Measurements from ENCODE around the gene CRELD2.

GRCh38 chr22:49956914-49957825, 38.7 kb downstream of the CRELD2 start:
- TF ChIP-seq POLR2A (IDR thresholded peaks at IDR 0.05) (no peak), CTCF (IDR thresholded peaks at IDR 0.05) (no peak), EP300 (IDR thresholded peaks at IDR 0.05) (no peak), POLR2AphosphoS5 (IDR thresholded peaks at IDR 0.05) (no peak)

All from stomach (tissue), 4 donors.